ENCODE data around the gene PAPPA. TPM values are rescaled to one million over a fixed set of nuclear protein-coding genes. Genes with fewer than 3 reads are reported as not detected.

Gene PAPPA
- total RNA-seq, 3 donors from 2014 or later = 0.61 to 2.5 (median 1.9) TPM

DNA sequence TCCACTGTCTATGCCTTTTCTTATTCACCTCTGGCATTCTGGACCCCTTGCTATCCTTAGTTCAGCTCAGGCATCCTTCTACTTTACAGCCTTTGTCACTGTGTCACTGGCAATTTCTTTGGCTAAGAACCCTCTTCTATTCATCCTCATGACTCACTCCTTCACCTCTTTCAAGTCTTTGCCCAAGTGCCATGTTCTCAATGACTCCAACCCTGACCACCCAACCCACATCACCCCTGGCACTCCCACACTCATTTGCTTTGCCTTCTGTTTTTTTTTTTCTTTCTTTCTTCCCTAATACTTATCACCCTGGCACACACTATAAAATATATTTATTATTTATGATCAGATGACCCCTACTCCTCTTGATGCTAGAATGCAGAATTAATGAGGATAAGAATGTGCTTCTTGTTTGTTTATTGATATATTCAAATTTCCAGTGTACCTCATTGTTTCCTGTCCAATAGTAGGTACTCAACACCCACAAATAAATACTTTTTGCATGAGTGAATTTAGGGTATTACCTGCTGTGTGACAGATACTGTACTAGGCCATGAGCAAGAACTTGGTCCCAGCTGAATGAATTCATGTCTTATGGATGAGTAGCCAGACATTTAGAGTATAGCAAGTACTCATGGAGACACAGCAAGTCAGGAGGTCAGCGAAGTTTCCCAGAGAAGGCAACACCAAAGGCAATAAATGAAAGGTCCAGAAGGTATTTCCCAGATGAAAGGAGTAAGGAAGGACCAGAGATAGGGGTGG, 236.1 kb downstream of the PAPPA start:
- no peak for DNase-seq
- H3K4me1 ChIP-seq (ENCODE audit: low read depth) = no peaks in the 10 kb centered on the region
- intact Hi-C loops (cut with DNase I, micrococcal nuclease) = no loop called here
- H3K9me3 ChIP-seq = no peaks in the 10 kb centered on the region
- H3K4me3 ChIP-seq = no peak overlapping the region
- ATAC-seq = no peak
- TF ChIP-seq, protein P1, sequence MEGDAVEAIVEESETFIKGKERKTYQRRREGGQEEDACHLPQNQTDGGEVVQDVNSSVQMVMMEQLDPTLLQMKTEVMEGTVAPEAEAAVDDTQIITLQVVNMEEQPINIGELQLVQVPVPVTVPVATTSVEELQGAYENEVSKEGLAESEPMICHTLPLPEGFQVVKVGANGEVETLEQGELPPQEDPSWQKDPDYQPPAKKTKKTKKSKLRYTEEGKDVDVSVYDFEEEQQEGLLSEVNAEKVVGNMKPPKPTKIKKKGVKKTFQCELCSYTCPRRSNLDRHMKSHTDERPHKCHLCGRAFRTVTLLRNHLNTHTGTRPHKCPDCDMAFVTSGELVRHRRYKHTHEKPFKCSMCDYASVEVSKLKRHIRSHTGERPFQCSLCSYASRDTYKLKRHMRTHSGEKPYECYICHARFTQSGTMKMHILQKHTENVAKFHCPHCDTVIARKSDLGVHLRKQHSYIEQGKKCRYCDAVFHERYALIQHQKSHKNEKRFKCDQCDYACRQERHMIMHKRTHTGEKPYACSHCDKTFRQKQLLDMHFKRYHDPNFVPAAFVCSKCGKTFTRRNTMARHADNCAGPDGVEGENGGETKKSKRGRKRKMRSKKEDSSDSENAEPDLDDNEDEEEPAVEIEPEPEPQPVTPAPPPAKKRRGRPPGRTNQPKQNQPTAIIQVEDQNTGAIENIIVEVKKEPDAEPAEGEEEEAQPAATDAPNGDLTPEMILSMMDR (IDR thresholded peaks at IDR 0.05) = no peak
- H3K36me3 ChIP-seq (ENCODE audit: low read depth) = no peaks in the 10 kb centered on the region

DNA sequence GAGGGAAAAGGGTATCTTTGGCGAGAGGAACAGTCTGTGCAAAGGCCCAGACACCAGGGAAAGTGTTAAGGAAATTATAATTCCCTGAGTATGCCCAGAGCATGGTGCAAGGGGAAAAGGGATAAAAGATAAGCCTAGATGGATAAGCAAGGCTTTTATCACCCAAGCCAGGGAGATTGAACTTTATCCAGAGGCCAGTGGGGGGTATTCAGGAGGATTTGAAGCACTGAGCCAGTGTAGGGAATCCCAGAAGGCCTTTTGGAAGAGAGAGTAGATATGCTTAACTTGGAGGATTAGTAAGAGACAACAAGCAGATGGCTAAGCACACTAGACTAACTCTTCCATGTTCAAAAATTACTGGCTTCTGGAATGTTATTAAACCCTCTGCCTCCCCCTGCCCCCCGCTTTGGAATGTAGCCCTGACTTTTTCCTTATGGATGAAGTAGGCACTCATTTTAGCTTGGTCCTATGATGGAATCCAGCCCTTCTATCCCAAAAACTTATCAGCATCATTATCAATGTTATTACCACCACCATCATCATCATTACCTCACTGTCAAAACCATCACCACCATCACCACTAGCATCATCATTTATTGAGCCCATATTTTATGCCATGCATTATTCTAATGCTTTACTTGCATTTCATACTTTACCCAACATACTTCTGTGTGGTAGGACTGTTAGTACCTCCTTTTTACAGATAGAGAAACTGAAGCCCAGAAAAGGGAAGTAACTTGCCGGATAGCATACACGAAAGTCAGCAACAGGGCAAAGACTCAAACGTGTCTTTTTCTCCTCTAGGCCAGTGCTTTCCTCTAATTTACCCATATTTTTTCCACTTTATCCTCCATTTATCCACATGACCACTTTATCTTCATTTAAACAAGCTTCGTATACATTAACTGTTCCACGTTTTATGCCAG, 237.0 kb downstream of the PAPPA start:
- no peaks in the 10 kb centered on the region for H3K9me3 ChIP-seq
- DNase-seq (no peak), ATAC-seq (no peak)
- H3K36me3 ChIP-seq (ENCODE audit: low read depth) = no peaks in the 10 kb centered on the region
- no peak overlapping the region for H3K4me3 ChIP-seq
- H3K4me1 ChIP-seq (ENCODE audit: low read depth) = no peaks in the 10 kb centered on the region
- TF ChIP-seq, protein P1 (IDR thresholded peaks at IDR 0.05) = no peak
- intact Hi-C loops (cut with DNase I, micrococcal nuclease) = no loop called here

DNA sequence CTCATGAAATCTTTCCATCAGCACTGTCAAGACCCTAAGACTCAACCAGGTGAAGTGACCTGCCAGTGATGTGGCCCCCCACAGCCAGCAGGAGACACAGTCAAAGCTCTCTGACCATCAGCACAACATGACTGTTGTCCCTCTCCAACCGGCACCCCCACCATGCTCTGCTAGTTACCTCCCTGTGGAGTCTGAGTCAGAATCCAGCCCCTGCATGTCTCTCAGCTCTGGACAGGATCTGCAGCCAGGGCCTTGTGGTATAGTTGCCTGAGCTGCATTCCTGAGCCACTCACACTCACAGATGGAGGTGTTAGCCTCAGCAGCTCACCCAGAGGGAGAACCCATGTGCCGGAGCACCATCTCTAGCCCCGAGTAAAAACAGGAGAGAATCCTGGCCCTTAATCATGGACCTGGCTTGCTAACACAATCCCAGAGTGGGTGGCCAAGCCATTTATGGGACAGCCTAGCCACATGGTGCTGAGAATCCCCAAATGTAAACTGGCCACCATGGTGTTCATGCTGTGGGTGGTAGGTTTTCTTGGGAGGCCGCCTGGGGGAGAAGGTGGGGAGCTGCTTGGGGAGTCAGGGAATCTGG, 237.8 kb downstream of the PAPPA start:
- H3K9me3 ChIP-seq = no peaks in the 10 kb centered on the region
- H3K4me3 ChIP-seq = no peak overlapping the region
- intact Hi-C loops (cut with DNase I, micrococcal nuclease) = no loop called here
- no peaks in the 10 kb centered on the region for H3K4me1 ChIP-seq (ENCODE audit: low read depth)
- TF ChIP-seq, protein P1 (IDR thresholded peaks at IDR 0.05) = no peak
- no peaks in the 10 kb centered on the region for H3K36me3 ChIP-seq (ENCODE audit: low read depth)
- ATAC-seq (no peak), DNase-seq (no peak)

DNA sequence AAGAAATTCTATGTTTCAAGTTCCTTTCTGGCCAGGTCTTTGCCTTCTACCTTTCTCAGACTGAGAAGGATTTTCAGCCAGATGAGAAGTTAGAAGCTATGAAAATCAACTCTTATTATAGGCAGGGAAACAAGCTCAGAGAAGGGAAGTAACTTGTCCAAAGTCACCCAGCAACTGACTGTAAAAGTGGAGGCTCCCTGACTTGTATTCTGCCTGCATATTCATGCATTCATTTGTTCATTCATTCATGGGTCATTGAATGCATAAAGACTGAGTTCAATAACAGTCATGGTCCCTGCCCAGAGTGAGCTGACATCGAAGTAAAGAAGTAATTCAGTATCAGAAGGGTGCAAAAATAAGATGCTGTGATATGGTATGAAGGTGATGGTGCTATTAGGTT, 239.6 kb downstream of the PAPPA start:
- Histone ChIP-seq H3K36me3 (ENCODE audit: low read depth) (no peaks in the 10 kb centered on the region), H3K9me3 (no peaks in the 10 kb centered on the region), H3K4me3 (no peak overlapping the region), H3K4me1 (ENCODE audit: low read depth) (no peaks in the 10 kb centered on the region)
- DNase-seq (no peak), ATAC-seq (no peak)
- intact Hi-C loops (cut with DNase I, micrococcal nuclease) = no loop called here
- TF ChIP-seq, protein P1 (IDR thresholded peaks at IDR 0.05) = no peak

DNA sequence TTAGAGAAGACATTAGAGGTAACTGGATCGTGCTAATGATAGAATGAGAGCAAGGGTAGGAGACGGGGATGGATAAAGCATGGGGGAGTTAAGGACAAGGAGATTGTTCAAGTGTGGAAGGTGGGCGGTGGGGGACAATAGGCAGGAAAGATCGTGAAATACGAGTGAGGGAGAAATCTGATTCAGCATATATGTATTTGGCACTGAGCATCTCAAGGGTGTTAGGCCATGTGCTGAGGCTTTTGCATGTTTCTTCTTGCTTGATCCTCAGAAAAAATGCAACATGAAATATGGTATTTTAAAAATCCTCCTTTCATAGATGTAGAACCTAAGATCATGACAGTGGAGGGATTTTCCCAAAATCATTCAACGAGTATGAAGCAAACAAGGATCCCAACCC, 240.5 kb downstream of the PAPPA start:
- TF ChIP-seq, protein P1 (IDR thresholded peaks at IDR 0.05) = no peak
- H3K36me3 ChIP-seq (ENCODE audit: low read depth) = no peaks in the 10 kb centered on the region
- H3K4me1 ChIP-seq (ENCODE audit: low read depth) = no peaks in the 10 kb centered on the region
- no peak overlapping the region for H3K4me3 ChIP-seq
- H3K9me3 ChIP-seq = no peaks in the 10 kb centered on the region
- ATAC-seq (no peak), DNase-seq (no peak)
- intact Hi-C loops (cut with DNase I, micrococcal nuclease) = no loop called here
